Measurements from ENCODE around the gene MATCAP1. TPM values are rescaled to one million over a fixed set of nuclear protein-coding genes. Genes with fewer than 3 reads are reported as not detected.

The MATCAP1 gene
- total and polyA plus RNA-seq, 10 of the 15 experiments (the other 5 are each of a cell fraction or from before 2014, with no cell fraction given) = 2.8 to 25.8 (median 8.6) TPM

GRCh38 chr16:67202956-67203493 lies 19.3 kb upstream of the MATCAP1 start:
- Histone ChIP-seq H3K79me2 (ENCODE audit: control insufficient read depth, insufficient read depth, low read length) (no peaks in the 10 kb centered on the region), H3K36me3 (ENCODE audit: control insufficient read depth in 2 of 2, insufficient read depth in 2 of 2, low read length in 1 of 2) (peaks cover 8 to 31% of the 10 kb centered on the region in 2 experiments; a peak in 3 of 4 replicates), H4K20me1 (ENCODE audit: control insufficient read depth, insufficient read depth) (no peaks in the 10 kb centered on the region), H3K27ac (ENCODE audit: control insufficient read depth, insufficient read depth) (no peak overlapping the region), H3K27me3 (replicated peaks in 1 of 2; ENCODE audit: control insufficient read depth in 2 of 2, insufficient read depth in 2 of 2, low read length in 1 of 2) (no peaks in the 10 kb centered on the region), H2AFZ (ENCODE audit: control insufficient read depth, low read depth, low read length) (no peak overlapping the region), H3K4me2 (ENCODE audit: control insufficient read depth, insufficient read depth) (no peak overlapping the region), H3K9ac (ENCODE audit: control insufficient read depth, insufficient read depth, low read length) (no peak overlapping the region), H3K4me3 (no peak overlapping the region), H3K9me3 (replicated peaks; ENCODE audit: control insufficient read depth, insufficient read depth, low read length) (no peaks in the 10 kb centered on the region), H3K4me1 (ENCODE audit: control insufficient read depth, insufficient read depth, low read length) (no peaks in the 10 kb centered on the region)
- BruUV-seq (replicated peaks) = no TSS peak
- SMC1A ChIA-PET (ENCODE audit: uncharacterized antibody, unreplicated experiment) = no interaction called here
- 94% methylated on average over 23 of the region's 23 CpGs for WGBS (ENCODE audit: insufficient coverage, insufficient replicate concordance, low lambda C conversion rate, missing lambda C conversion rate)
- no peak for ATAC-seq
- no peak for DNase-seq (ENCODE audit: low read depth, low spot score)
- in situ Hi-C loops (cut with MboI) = no loop called here
- intact Hi-C loops (cut with micrococcal nuclease; ENCODE audit: unreplicated experiment) = no loop called here
- POLR2A ChIA-PET = no interaction called here
- CTCF ChIA-PET = interaction anchor here (0.6 kb wide), 1 partner anchor 74 kb away, joined by 3 read pairs; no protein-coding TSS in a partner anchor
- RAD21 ChIA-PET (ENCODE audit: unreplicated experiment) = no interaction called here
- FAIRE-seq = no peak
- TF ChIP-seq ZBTB11 (CRISPR knock-in tag; IDR thresholded peaks at IDR 0.05) (no peak), CREB1 (IDR thresholded peaks at IDR 0.05; ENCODE audit: low read depth) (no peak), FOXM1 (IDR thresholded peaks at IDR 0.05; ENCODE audit: low read depth, low read length) (no peak), JUND (IDR thresholded peaks at IDR 0.05; ENCODE audit: low read depth, low read length) (no peak), POU2F2 (IDR thresholded peaks at IDR 0.05; ENCODE audit: borderline replicate concordance, low read depth, low read length) (no peak), STAT1 (conservative IDR thresholded peaks at IDR 0.05) (no peak), RB1 (IDR thresholded peaks at IDR 0.05; ENCODE audit: borderline replicate concordance) (no peak), ELK1 (IDR thresholded peaks at IDR 0.05; ENCODE audit: low read depth, low read length) (no peak), BCLAF1 (IDR thresholded peaks at IDR 0.05) (no peak), MEF2A (IDR thresholded peaks at IDR 0.05; ENCODE audit: insufficient read depth, low read depth, low read length) (no peak), PBX3 (IDR thresholded peaks at IDR 0.05; ENCODE audit: insufficient replicate concordance, low read depth, low read length) (no peak), BCL3 (IDR thresholded peaks at IDR 0.05; ENCODE audit: borderline replicate concordance, insufficient read depth, low read depth, low read length, poor library complexity, severe bottlenecking) (no peak)
